Fibroblast of gingiva (primary cell): ENCODE results near the gene ZIC5.

Experiments used
- DNase-seq: peaks from one replicate; pipeline ENCODE4 v3.0.0-alpha.2; 2011; ENCODE audit warnings: low read depth

Gene ZIC5

DNA sequence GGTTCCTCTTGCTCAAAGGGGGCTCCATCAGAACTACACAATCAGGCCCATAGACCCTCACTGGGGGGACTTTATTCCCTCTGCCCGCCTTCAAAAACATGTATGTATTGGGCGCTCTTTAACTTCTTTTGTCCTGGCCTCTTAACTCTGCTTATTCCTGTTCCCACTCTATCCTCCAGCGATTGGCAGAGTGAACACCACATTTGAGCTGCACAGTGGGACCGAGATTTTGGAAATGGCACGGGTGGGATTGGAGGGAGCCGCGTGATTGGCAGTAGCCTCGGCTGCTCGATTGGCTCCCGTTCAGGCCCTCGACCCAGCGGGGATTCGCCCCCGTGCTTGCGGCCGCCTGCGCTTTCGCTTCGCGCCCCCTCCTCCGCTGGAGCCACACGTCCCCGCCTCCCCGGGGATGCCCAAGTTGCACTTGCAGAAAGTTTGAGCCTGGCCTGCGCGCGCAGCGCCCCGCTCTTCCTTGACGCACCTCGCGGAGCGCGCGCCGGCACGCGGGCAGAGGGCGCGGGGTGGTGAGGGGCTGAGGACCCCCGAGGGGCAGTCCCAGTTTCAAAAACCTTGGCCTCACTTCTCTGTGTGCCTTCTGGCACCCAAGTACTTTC, at the start of gene ZIC5:
Gene ZIC5, minus strand, starts transcription at position 192 of the 614 bp plus-strand sequence. Its CDS starts 164 bp downstream, at position 28.
- no peak for DNase-seq

DNA sequence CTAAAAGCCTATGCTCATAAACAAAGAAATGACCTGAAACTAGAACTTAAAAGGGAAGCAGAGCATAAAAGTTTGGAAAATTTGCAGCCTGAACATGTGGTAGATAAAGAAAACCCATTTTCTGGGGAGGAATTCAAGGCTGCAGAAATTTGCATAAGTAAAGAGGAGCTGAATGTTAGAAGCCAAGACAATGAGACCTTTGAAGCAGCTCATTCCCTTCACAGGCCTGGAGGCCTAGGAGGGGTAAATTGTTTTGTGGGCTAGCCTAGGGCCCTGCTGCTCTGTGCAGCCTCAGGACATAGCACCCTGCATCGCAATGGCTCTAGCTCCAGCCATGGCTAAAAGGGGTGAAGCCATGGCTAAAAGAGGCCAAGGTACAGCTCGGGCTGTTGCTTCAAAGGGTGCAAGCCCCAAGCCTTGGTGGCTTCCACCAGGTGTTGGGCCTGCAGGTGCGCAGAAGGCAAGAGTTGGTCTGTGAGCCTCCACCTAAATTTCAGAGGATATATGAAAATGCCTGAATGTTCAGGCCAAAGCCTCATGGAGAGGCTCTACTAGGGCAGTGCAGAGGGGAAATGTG, 48.3 kb upstream of the ZIC5 start:
- no peak for DNase-seq

DNA sequence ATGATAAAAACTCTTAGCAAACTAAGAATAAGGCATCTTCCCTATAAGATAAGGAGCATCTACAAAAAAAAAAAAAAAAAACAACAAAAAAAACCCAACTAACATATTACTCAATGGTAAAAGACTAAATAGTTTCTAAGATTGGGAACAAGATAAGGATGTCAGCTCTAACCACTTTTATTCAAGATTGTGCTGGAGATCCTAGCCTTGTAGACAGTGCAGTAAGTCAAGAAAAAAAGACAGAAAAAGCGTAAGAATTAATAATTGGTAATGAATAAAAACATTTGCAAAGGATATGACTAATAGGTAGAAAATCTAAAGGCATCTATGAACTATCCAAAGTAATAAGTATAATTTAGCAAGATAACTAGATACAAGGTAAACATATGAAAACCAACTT, 43.1 kb upstream of the ZIC5 start:
- no peak for DNase-seq

GRCh38 chr13:99998261-99998660, 26.7 kb upstream of the ZIC5 start:
- no peak for DNase-seq

DNA sequence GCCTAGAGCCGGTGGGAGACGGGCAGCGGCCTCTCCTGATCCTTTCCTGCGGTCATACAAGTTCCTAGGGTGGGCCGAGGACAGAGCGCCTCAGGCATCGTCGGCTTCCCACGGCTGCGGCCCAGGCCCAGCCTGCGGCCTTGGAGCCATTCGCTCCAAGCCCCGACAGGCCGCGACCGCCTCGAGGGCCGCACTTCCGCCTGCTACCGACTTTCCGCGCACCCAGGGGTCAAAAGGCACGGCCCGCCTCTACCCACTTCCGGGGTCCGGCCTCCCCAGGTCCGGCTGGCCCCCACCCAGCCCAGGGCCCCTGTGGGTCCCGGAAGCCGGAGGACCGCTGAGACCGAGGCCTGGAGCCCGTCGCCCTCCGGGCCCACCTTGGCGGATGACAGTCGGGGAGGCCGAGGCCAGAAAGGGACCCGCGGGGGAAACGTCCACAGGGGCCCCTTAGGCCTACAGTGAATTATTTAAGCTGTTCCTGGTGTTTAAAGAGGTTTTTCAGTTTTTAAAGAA, 26.2 kb upstream of the ZIC5 start:
- DNase-seq, result no peak

DNA sequence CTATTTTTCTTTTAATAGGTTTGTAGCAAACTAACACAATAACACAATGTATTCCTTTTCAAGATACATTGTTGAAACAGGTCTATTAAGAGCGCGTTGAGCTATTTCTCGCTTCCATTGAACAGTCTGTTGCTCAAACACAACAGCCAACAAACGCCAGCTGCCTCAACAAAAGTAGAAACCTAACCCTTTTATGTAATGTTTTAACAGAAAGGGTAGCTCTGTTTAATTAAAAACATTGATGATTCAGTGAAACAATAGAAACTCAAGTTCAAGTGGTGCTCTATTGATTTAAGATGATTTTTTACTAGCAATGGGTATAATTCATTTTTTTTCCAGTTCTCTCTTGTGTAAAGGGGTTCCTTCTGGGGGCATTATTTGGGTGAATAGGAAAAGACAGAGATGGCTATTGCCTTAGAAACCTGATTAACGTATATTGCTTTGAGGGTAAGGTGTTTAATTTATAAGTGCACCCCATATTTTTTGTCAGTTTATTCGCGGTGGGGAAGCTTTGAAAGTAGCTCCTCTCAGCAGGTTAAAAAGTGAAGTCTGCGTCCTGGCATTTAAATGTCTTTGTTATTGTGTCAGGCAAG, 24.9 kb upstream of the ZIC5 start:
- no peak for DNase-seq

DNA sequence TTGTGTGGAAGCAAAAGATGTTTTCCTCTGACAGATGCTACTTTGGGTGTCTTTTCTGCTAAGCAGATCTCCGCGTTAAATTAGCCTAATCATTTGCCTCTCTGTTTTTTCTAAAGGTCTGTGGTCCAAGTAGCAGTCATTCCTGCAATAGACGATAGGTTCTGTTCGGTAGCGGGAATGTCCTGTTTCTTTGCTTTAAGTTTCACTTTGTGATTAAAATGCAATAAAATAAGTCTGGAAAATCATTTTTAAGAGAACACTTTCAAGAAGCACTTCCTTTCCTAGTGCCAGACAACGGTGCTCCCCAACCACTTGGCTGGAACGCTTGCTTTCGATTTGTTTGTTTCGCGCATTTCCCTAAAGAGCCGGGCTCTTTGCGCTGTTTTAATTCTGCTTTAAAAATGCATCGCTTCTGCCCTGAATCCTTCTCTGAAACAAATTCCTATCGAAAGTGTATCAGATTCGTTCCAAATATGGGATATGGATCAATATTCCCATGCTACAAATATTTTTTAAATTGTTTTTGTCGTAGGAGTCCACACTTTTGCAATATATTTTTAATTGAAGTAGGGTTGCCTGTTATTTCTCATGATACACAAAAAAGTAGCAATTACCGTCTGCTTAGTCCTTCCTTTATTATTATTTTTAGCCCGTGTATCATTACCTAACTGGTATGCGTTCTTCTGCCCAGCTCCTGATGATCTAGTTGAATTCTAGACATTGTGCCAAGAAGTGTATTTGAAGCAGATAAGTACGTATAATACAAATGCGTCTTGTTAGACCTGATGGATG, 24.2 kb upstream of the ZIC5 start:
- DNase-seq, result no peak

DNA sequence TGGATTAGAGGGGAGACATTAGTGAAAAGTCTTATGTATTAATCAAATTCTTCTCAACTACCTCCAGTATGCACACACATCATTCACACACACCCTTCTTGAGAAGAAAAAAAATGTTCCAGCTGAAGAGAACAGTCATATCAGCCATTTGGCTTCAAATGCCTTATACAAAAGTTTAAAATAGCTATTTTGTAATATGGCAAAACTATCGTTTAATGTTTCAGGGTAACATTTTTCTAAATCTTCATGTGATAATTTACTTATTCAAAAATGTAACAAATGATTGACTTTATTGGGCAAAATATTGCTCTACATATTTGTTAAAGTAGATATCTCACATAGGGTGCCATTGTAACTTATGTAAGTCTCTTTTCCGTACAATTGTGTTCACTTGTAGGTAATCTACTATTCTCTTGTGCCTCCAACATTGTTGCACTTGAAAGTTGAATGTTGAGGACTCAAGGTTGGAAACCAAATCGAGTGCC, 23.6 kb upstream of the ZIC5 start:
- no peak for DNase-seq

DNA sequence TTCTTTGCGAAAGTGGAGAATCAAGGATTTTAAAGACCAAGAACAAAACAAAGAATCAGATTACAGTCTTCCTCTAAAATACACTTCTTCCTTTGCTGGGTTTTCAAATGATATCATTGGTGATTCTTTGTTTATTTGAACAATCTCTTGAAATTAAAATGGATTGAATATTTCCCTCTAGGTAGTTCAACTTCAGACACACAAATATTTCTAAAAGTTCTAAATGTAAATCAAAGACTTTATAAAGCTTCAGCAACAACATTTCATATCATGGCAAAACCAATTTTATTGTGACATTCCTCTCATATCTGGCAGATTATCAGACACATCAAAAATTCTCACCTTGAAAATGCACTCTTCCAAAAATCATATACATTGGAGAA, 23.1 kb upstream of the ZIC5 start:
- DNase-seq, result no peak

- DNase-seq, result no peak
Observed at GRCh38 chr13:99993660-99994637, 22.4 kb upstream of the ZIC5 start.

GRCh38 chr13:99992949-99993351, 21.4 kb upstream of the ZIC5 start:
- DNase-seq, result no peak

DNA sequence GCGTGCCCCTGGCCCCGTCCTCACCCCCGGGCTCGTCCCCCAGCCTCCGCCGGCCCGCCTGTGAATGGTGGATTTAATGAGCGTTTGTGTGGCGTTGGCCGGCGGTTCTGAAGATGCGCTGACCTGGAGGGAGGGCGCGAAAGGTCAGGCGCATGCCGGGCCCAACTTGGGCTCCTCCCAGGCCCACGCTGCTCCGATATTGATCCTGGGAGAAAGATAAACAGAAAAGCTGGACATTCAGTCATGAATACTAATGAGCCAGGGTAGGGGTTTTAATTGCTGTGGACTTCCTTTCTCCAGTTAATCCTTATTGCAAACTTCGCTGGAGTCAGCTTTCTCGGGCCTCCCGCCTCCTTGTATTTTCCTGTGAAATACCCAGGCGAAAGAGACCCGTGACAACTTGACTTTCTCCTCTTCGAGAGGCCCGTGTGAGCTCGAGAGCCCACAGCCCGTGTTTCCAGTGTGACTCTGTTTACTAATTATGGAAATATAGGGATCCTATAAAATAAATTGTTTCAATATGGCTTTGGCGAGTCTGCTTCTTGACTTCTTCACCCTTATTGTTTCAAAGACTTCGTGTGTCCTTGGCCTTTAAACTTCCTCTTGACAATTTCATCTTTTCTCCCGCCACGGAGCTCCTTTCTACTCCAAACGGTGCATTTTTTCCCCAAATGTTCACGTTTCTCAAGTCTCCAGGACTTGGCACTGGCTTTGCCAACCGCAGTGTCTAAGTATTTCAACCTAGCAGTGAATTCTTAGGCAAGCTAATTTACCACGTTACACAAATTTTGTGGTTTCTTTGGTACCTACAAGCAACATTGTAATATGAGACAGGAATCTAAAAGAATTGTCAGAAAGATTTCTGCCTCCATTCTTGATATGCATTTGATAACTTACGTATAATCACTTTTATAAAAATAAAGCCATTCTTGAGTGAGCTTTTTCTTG, 20.5 kb upstream of the ZIC5 start:
- DNase-seq, result no peak

- no peak for DNase-seq
Observed at GRCh38 chr13:99991013-99991827, 19.7 kb upstream of the ZIC5 start.

GRCh38 chr13:99990126-99990977, 18.8 kb upstream of the ZIC5 start:
- no peak for DNase-seq

GRCh38 chr13:99989276-99990125, 17.9 kb upstream of the ZIC5 start:
- DNase-seq, result no peak

DNA sequence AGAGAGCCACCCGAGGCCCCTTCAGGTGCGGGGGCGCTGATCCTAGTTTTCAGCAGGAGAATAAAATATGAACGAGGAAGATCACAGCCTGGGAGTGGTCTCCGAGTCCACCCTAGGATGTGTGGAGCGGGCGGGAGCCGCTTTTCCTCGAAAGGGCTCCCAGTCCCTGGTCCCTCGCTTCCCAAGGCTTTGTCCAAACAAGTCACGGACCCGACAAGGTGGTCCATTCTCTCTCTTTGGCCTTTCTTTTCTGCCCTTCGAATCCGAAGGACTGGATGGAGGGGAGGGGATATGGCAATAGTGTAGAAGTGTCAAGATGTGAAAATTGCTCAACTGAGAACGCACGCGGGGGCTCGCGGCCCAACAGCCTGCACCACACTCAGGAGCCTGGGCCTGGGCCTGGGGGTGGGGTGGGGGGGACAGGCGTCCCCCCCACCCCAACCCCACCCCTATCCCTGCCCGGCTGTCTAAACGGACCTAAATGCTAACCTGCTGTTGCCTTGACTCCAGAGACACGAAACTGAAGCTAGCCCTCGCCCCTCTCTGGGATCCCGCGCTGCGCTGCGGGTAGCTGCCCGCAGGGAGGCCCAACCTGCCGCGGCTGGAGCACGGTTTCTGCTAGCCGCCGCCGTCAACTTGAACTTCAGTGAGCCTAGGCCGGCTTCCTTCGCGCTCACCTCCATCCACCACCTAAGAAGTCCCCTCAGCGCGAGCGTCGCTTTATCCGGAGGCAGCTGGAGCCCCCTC, 17.1 kb upstream of the ZIC5 start:
- no peak for DNase-seq
